RKO (cell line): ENCODE results near the gene PAN2.
A peak's percentile ranks its signal among the peaks of the same experiment; 100 is the strongest.
"Not testable (repeated sequence)": the region's sequence is repeated elsewhere in the genome, so short reads cannot be mapped to it uniquely, and the experiment has no call there.

Experiments
- DNase-seq: peaks from one replicate; pipeline ENCODE4 v3.0.0-alpha.2; 2016; ENCODE audit warnings: low spot score

The PAN2 gene

DNA sequence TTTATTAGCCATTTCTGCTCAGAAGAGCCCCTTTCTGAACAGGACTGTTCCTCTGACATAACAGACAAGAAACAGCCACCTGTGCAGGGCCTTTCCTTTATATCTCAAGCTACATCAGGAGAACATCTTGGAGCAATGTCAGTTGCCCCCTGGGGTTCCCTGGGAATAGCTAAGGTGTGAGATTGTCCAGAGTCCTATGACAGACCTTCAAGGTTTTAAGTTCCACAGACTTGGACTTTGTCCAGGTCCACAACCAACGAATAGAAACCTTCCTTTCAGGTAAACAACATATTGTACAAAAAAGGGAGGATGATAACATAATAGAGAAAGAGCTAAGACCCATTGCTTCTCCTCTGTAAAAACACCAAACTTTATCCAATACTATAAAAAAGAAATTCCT is 7.8 kb upstream of the PAN2 start:
- no peak for DNase-seq

- no peak for DNase-seq
Observed at GRCh38 chr12:56339158-56339422, 5.3 kb upstream of the PAN2 start.

DNA sequence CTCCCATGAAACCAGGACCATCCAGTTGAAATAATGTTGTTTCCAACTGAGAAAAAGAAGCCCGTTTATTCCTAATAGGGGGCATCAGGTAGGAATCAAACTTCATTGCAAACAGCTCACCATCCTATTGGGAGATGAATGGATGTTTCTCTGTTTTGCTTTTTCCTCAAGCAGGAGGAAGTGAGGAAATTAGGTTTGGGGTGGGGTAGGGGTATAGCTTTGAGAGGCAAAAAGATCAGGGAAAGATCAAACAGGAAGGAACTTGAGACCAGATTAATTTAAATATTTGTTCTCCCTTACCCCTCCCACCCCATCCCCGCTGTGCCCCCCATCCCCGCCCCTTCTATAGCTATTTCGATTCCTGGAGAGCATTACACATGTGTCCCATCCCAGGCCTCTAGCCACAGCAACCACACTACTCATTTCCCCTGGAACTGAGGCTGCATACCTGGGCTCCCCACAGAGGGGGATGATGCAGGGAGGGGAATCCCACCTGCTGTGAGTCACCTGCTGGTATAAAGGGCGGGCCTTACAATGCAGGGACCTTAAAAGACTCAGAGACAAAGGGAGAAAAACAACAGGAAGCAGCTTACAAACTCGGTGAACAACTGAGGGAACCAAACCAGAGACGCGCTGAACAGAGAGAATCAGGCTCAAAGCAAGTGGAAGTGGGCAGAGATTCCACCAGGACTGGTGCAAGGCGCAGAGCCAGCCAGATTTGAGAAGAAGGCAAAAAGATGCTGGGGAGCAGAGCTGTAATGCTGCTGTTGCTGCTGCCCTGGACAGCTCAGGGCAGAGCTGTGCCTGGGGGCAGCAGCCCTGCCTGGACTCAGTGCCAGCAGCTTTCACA is 4.7 kb upstream of the PAN2 start, which contains the start of gene IL23A:
Gene IL23A (plus strand): TSS at position 577 of the 850 bp plus-strand sequence. CDS start 161 bp downstream, at position 738.
- DNase-seq, result no peak

GRCh38 chr12:56337753-56338251 is 4.0 kb upstream of the PAN2 start:
- DNase-seq, result no peak

- no peak for DNase-seq
Observed at GRCh38 chr12:56336361-56337167, 2.8 kb upstream of the PAN2 start.

GRCh38 chr12:56335527-56335926 is 1.7 kb upstream of the PAN2 start:
- DNase-seq, result not testable (repeated sequence)

- no peak for DNase-seq
Observed at GRCh38 chr12:56334490-56334793, 642 bp upstream of the PAN2 start.

DNA sequence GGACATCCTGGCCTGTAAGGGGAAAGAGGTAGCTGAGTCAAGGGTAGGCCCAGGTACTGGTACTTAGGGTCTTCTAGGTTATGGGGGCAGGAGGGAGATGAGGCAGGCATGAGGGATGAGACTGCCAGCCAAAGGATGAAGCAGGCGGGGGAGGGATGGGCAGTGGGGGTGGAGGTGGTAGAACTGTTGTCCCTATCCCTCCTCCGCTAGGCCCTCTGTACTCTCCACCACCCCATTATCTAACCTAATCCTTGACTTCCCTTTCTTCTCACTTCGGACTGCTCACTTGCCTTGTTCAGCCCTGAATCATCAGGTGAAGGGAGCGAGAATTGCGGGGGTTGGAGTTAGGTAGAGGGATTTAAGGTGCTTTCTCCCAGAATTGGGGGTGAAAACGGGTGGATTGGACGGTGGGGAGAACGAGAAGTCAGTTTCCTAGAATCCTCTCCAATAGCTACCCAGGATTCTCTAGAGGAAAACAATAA is 562 bp downstream of the PAN2 start:
- DNase-seq, result no peak

- DNase-seq, result no peak
Observed at GRCh38 chr12:56332512-56333196, 1.1 kb downstream of the PAN2 start.

DNA sequence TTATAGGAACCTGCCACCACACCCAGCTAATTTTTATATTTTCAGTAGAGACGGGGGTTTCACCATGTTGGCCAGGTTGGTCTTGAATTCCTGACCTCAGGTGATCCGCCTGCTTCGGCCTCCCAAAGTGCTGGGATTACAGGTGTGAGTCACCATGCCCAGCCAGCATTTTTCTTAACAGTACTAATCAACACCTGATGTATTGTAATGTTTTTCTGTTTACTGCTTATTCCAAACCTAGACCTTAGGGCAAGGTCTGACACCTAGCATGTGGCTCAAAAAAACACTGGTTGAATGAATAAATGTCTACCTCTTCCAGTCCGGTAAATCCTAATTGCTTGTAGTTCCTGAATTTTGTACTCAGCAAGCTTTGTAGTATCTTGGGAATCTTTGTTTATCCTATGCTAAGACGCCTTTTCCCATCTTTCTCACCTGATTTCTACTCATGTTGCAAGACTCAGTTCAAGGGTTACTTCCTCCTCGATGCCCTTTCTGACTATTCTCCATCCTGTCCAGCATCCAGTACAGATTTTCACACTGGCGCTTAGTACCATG is 2.8 kb downstream of the PAN2 start:
- no peak for DNase-seq

- no peak for DNase-seq
Observed at GRCh38 chr12:56326533-56326932, 7.3 kb downstream of the PAN2 start.

GRCh38 chr12:56326126-56326525 is 7.7 kb downstream of the PAN2 start:
- no peak for DNase-seq

DNA sequence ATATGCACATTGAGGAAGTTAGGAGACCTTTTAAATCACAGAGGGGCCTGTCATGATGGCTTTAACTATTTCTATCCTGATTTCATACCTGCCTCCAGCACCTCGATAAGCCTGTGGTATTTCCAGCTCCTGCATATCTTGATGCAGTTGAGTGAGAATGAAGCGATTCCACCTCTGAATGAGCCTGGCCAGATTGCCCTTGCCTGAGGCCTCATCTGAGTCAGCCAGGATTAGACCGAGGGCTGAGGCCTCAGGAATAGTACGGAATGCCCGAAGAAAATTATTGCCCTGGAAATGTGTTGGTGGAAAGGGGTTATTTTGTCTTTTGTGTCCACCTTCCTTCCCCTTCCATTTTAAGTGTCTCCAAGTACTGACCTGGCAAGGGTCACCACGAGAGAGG is 9.6 kb downstream of the PAN2 start:
- DNase-seq, result no peak

- DNase-seq, result not testable (repeated sequence)
Observed at GRCh38 chr12:56321610-56322009, 12.2 kb downstream of the PAN2 start.

DNA sequence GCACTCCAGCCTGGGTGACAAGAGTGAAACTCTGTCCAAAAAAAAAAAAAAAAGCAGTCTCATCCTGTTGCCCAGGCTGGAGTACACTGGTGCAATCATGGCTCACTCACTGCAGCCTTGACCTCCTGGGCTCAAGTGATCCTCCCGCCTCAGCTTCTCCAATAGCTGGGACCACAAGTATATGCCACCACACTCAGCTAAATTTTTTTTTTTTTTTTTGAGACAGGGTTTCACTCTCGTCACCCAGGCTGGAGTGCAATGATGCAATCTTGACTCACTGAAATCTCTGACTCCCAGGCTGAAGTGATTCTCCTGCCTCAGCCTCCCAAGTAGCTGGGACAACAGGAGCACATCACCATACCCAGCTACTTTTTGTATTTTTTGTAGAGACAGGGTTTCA is 12.8 kb downstream of the PAN2 start:
- DNase-seq, result peak; percentile 66

DNA sequence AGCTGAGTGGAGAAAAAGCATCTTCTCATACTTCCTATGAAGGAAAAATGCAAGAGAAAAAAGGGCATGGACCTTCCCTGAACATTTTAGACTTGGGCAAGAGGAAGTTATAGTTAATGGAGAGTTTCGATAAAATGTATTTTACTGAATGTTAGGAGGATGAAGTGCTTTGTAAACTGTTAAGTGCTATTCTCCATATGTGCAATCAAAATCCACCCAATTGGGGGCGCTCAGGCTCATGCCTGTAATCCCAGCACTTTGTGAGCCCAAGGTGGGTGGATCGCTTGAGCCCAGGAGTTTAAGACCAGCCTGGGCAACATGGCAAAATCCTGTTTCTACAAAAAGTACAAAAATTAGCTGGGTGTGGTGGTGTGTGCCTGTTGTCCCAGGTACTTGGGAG is 16.1 kb downstream of the PAN2 start:
- no peak for DNase-seq

- peak; percentile 97 for DNase-seq
Observed at GRCh38 chr12:56315622-56316473, 18.0 kb downstream of the PAN2 start, which contains the start of gene CNPY2. Gene CNPY2 (minus strand): TSS chr12:56315988. CDS start chr12:56315217, 771 bp downstream.

GRCh38 chr12:56315249-56315621 is 18.6 kb downstream of the PAN2 start:
- DNase-seq, result peak; percentile 28

- no peak for DNase-seq
Observed at GRCh38 chr12:56311003-56311402, 22.8 kb downstream of the PAN2 start.

DNA sequence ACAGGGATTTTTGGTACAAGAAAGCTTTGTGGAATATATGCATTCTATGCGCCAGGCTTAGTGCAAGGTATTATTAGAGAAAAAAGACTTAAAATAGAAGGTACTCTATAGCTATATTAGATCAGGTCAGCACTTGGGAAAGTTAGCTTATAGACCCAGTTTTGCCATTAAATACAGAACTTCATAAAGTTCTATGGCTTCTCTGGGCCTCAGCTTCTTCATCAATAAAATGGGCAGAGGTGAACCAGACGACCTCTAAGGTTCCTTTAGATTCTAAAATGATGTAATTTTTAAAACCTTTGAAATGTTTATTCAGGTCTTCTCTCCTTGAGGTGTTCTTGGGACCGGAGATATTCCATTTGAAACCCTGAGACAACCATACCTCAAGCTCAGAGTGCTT is 25.1 kb downstream of the PAN2 start:
- DNase-seq, result no peak

DNA sequence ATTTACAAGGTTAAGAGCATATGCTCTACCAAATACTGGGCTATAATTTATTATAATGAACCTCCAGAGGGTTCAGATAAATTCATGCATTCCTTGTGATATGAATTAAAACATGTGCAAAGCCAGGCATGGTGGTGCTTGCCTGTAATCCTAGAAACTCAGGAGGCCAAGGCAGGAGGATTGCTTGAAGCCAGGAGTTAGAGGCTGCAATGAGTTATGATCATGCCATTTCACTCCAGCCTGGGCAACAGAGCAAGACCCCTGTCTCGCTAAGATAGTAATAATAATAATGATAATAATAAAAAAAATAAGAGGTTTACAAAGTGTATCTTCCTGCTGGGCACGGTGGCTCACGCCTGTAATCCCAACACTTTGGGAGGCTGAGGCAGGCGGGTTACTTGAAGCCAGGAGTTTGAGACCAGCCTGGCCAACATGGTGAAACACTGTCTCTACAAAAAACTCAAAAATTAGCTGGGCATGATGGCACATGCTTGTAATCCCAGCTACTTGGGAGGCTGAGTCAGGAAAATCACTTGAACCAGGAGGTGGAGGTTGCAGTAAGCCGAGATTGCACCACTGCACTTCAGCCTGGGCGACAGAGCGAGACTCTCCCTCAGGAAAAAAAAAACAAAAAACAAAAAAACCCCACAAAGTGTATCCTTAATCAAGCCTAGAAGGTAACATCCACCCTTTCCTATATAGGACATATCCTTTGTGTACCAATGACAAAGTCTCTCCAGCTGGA is 26.4 kb downstream of the PAN2 start:
- DNase-seq, result no peak
